AML-193 (cell line): ENCODE results near the gene HSPA12B.
"Not testable (repeated sequence)": the region's sequence is repeated elsewhere in the genome, so short reads cannot be mapped to it uniquely, and the experiment has no call there.

ENCODE experiments used
- DNase-seq, 2 experiments: peaks; one replicate each; lab custom pipeline; 2025; lab: John Stamatoyannopoulos, UW

Gene HSPA12B

GRCh38 chr20:3787324-3788014 lies 55.0 kb downstream of the HSPA12B start:
- no peak for DNase-seq

- no peak for DNase-seq
Observed at GRCh38 chr20:3788685-3789155, 56.2 kb downstream of the HSPA12B start.

GRCh38 chr20:3789201-3789600 lies 56.7 kb downstream of the HSPA12B start:
- not testable (repeated sequence) for DNase-seq

- not testable (repeated sequence) for DNase-seq
Observed at GRCh38 chr20:3794168-3794567, 61.7 kb downstream of the HSPA12B start.

GRCh38 chr20:3794701-3795420 lies 62.4 kb downstream of the HSPA12B start:
- no peak for DNase-seq

GRCh38 chr20:3795511-3796468 lies 63.3 kb downstream of the HSPA12B start, which contains the start of gene CDC25B:
TSS of gene CDC25B (plus strand) at chr20:3796310. CDS start at chr20:3796532, 222 bp downstream.
- peak; percentile 70 to 89 for DNase-seq

GRCh38 chr20:3796477-3797225 lies 64.2 kb downstream of the HSPA12B start:
- DNase-seq = no peak

- no peak for DNase-seq
Observed at GRCh38 chr20:3797226-3797545, 64.7 kb downstream of the HSPA12B start.

- no peak for DNase-seq
Observed at GRCh38 chr20:3797592-3798372, 65.3 kb downstream of the HSPA12B start.

GRCh38 chr20:3798373-3798768 lies 65.9 kb downstream of the HSPA12B start:
- no peak for DNase-seq

- DNase-seq = no peak
Observed at GRCh38 chr20:3798908-3799248, 66.4 kb downstream of the HSPA12B start.

- DNase-seq = no peak
Observed at GRCh38 chr20:3800256-3800877, 67.9 kb downstream of the HSPA12B start.

GRCh38 chr20:3800878-3801260 lies 68.4 kb downstream of the HSPA12B start:
- no peak for DNase-seq

- no peak for DNase-seq
Observed at GRCh38 chr20:3801299-3801698, 68.8 kb downstream of the HSPA12B start.

- DNase-seq = no peak
Observed at GRCh38 chr20:3801846-3802245, 69.4 kb downstream of the HSPA12B start.
